DMS153 treated with DMSO at 0.1 percent for 48 hours (cell line): ENCODE data around the gene ZBTB26.

Source experiments
- DNase-seq: peaks from one replicate; lab custom pipeline; 2025; ENCODE audit not compliant: unreplicated experiment; lab: John Stamatoyannopoulos, UW

Gene ZBTB26, protein sequence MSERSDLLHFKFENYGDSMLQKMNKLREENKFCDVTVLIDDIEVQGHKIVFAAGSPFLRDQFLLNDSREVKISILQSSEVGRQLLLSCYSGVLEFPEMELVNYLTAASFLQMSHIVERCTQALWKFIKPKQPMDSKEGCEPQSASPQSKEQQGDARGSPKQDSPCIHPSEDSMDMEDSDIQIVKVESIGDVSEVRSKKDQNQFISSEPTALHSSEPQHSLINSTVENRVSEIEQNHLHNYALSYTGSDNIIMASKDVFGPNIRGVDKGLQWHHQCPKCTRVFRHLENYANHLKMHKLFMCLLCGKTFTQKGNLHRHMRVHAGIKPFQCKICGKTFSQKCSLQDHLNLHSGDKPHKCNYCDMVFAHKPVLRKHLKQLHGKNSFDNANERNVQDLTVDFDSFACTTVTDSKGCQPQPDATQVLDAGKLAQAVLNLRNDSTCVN

GRCh38 chr9:122931226-122932121, at the start of gene ZBTB26:
Gene ZBTB26 (minus strand): TSS chr9:122931512. CDS start chr9:122919934, 11,578 bp downstream.
- peak; percentile 67 for DNase-seq

DNA sequence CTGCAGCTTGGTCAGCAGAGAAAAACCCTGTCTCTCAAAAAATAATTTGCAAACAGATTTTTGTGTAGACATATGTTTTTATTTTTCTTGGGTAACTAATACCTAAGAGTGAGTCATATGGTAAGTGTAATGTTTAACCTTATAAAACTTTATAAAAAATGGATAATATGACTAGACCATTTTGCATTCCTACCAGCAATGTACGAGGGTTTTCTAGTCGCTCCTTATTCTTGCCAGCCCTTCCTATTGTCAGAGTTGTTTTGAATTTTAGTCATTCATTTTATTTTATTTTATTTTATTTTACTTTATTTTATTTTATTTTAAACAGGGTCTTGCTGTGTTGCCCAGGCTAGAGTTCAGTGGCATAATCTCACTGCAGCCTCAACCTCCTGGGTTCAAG, 47.3 kb upstream of the ZBTB26 start:
- no peak for DNase-seq

GRCh38 chr9:122975196-122975595, 43.9 kb upstream of the ZBTB26 start:
- DNase-seq = no peak

DNA sequence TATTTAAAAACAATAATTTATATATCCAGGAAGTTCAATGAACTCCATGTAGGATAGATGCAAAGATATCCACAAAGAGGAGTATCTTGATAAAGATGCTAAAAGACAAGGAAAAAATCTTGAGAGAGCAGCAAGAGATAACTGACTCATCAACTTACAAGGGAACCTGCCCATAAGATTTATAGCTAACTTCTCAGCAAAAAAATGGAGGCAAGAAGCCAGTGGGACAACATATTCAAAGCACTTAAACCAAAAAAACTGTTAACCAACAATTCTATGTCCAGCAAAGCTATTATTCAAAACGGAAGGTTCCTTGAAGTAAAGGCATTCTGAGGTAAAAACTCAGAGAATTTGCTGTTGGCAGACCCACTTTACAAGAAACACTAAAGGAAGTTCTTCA, 29.8 kb upstream of the ZBTB26 start:
- no peak for DNase-seq

- DNase-seq = no peak
These were observed 24.6 kb upstream of the ZBTB26 start for GRCh38 chr9:122955961-122956360.

DNA sequence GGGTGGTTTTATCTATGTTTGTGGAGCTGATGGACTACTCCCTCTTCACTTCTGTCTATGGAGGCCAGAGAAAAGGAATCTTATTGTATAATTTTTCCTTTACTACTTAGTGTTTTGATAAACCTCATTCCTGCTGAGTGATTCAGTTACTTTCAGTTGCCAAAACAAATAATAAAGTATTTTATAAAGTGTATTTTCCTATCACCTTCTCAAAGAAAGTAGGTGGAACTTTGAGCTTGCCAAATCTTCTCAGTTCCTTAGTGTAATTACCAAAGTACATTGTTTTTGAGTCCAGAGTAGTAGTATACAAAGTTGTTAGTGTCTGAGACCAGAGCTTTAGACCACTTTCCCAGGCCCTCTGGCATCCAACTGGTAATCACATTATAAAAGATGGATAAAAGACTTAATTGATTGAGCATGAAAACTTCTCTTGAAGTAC, 23.0 kb upstream of the ZBTB26 start:
- DNase-seq = no peak

DNA sequence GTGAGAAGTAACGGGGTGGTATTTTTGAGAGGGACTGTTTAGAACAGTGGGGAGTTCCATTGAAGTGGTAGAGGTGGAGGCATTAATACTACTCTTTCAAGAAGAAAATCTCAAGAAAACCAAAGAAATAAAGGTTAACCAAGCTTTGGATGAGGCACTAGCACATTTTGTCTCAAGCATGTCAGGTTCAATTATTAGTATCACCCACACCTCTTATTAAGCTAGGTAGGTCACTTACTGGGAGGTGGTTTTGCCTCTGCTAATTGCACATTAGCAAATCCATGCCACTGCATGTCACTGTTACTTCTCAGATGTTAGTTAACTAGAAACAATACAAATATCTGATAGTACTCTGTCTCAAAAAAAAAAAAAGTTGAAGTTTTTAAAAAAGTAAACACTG, 19.7 kb upstream of the ZBTB26 start:
- no peak for DNase-seq

GRCh38 chr9:122950263-122950662, 19.0 kb upstream of the ZBTB26 start:
- DNase-seq = no peak

DNA sequence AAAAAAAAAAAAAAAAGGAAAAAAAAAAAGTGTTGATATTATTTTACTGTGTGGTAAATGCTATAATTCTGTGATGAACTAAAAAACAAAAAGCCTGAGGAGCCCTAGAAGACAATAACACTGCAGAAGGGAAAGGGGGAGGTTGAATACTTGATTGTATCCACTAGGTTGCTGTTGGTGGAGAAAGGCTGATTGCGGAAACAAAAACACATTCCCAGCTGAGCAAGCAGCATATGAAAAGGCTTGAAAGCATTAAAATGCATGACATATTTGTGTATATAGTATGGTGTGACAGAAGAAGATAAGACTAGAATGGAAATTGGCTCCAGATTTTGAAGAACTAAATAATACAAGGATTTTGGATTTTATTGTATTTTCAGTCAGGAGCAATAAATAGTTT, 18.4 kb upstream of the ZBTB26 start:
- no peak for DNase-seq

- no peak for DNase-seq
These were observed 17.0 kb upstream of the ZBTB26 start for GRCh38 chr9:122948313-122948712.

- no peak for DNase-seq
These were observed 15.2 kb upstream of the ZBTB26 start for GRCh38 chr9:122946461-122947005.

DNA sequence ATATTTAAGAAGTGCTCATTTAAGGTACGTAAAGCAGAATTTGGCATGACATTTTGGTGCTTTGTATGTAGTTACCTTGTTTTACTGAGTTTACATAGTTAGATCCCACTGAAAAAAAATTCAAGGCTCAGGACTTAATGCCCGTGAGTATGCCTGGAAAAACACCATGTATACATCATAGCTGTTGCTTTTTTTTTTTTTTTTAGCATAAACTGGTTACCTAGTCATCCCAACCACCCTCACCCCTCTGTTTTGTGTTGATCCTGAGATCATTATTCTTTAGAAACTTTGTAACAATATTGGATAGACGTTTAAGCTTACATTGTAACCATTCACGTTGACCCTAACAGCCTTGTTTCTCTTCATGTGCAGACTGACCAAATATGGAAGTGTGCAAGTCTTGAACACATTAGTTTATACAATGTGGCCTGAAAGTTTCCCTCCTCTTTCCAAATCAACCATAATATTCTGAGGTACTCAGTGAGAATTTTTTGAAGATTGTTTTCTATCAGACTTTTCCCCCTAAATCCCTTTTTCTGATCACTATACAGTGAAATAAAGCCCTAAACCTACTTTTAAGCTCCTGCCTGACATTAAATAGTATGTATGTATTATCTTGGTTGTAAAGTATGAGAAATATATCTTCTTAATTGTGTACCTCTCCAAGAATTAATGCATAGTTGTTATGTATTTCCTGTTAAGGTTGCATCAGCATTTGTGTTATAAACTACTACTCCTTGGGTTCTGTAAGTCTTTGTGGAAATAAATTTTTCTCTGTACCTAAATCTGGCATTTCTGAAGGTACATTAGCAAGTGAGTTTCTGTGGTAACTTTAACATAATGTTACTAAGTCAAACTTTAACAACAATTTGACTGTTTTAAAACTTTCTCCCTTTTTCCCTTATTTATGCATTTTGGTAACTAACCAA, 13.9 kb upstream of the ZBTB26 start:
- DNase-seq = no peak

GRCh38 chr9:122941582-122942234, 10.4 kb upstream of the ZBTB26 start:
- no peak for DNase-seq

DNA sequence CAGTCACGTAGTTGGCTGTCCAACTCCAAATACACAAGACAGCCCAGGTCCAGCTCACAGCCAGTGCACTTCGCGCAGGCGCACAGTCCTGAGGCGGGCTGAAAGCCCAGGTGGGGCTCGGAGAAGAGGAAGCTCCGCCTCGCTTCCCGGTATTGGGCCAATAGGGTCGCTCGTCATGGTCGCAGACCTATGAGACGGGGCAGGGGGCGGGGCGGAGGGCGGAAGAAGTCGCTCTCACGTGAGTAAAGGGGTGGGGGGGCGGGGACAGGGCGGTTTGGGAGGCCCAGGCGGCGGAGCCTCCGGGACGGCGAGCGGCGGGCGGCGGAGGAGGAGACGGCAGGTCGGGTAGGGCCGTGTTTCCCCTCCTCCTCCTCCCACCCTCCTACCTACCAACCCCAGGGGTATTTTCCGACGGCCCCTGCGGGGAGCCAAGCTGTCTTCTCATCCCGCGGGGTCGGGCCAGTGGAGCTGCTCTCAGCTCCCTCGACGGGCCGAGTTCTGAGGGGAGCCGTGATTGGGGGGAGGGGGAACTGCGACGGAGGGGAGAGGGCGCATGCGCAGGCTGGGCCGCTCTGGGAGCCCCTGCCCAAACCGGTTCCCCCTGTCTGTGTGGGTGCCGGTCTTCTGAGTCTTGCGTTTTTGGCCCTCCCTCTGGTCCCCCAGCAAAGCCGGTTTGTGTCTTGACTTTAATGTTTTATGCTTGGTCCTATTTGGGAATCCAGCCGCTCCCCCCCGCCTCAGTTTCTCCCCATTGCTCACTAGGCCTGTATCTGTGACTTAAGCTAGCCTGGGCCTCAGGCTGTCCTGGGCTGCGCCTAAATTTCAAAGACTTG, 9.7 kb upstream of the ZBTB26 start, which contains the start of gene RABGAP1:
RABGAP1 (plus strand) TSS at position 272 of the 833 bp plus-strand sequence. CDS start 16,040 bp downstream, outside the sequence.
- peak; percentile 91 for DNase-seq

DNA sequence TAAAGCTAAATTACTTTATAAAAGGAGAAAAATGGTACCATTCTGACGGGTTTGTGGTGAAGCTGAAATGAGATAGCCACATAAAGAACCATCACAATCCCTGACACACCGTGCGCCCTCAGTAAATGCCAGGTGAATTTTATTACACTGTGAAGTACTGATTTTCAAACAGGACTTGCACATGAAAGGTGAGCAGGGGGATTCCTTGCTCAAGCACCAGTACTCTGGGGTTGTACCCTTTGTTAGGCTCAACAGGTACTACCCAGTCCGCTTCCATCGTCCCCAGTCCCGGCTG, 9.1 kb upstream of the ZBTB26 start:
- no peak for DNase-seq

GRCh38 chr9:122939601-122940000, 8.3 kb upstream of the ZBTB26 start:
- DNase-seq = no peak

- no peak for DNase-seq
These were observed 5.6 kb upstream of the ZBTB26 start for GRCh38 chr9:122936883-122937282.

GRCh38 chr9:122936464-122936863, 5.2 kb upstream of the ZBTB26 start:
- no peak for DNase-seq

GRCh38 chr9:122930541-122931225, 629 bp downstream of the ZBTB26 start:
- no peak for DNase-seq
